GM19467 (cell line): ENCODE measurements around the gene RPL7A.
A peak's percentile ranks its signal among the peaks of the same experiment; 100 is the strongest.

ENCODE experiments used
- ATAC-seq: cut with Tn5 transposase; IDR thresholded peaks from one replicate; pipeline ENCODE4 v1.9.1; 2021; ENCODE audit warnings: mild to moderate bottlenecking, moderate library complexity; ENCODE audit not compliant: unreplicated experiment

The RPL7A gene

DNA sequence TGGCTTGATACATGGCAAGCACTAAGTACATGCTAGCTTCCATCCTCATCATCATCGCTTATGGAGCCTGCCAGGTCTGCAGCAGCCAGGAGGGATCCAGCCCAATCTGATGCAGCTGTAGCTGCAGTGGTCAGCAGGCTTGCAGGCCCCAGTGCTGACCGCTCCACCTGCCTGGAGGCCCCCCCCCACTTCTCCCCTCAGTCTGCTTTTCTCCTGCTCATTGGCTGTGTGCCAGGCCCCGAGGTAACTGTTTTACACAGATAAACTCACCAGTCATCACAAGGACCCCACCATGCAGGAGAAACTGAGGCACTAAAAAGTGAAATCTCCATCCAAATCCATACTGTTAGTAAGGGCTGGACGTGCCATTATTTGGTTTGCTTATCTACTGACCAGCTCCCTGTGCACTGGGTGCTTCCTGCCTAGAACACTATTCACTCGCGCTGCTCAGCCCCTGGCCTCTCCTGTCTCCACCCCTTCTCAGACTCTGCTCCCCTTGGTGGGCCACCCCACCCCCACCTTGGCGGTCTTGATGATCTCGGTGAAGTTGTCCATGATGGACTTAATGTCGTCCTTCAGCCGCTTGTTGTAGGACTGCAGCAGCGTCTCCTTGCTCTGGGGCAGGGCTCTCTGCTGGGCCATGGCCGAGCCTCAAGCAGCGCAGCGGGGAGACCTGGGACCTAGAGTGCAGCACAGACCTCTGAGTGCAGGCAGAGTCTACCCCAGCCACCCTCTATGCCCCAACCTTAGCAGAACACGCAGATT lies 1.8 kb upstream of the RPL7A start:
- no peak for ATAC-seq

DNA sequence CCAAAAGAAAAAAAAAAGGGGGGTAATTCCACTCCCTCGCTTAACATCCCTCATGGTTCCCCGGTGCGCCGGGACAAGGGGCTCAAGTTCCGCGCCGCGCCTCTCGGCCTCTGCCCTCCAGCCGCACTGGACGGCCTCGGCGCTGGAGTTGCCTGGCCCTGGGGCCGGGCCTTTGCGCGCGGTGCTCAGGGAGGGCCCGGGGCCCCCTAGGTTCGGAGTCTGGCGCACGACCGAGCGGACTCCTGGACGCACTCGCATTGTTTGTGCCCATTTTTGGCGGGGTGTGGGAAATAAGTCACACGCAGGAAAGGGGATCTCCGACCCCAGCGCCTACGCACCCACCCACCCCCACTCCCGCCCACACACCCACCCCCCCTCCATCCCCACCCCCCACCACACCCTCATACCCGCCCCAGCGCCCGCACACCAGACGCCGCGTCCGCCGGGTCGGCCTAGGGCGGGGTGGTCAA lies 468 bp upstream of the RPL7A start:
- ATAC-seq, result peak; percentile 27

DNA sequence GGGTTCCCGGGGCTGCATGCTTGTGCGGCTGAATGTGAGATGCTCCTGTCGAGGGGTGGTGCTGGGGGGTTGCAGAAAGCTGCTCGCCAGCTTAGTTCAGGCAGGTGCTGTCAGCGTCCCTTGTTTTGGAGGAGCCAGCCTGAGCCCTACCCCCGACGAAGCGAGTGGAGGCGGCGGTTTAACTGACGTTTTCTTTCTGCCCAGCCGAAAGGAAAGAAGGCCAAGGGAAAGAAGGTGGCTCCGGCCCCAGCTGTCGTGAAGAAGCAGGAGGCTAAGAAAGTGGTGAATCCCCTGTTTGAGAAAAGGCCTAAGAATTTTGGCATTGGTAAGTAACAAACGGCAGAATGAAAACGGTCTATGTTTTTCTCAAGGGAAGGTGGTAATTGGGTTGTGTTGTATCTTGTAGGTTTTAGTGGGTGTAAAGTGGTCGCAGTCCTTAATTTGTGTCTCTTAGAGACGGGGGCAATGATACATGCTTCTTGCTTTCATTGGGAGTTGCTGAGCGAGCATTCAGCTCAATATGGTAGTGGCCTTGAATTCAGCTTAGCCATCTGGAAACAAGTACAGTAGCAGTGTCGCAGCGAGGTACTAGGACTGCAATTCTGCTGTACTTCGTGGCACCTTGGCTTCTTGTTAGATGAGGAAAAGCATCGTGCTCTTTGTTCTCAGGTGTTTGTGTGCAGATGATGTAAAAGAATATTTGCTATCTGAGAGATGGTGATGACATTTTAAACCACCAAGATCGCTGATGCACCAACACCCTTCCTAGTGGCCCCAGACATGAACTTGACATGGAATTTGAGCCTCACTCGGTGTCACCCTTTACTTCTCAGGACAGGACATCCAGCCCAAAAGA lies 928 bp downstream of the RPL7A start:
- ATAC-seq, result no peak

DNA sequence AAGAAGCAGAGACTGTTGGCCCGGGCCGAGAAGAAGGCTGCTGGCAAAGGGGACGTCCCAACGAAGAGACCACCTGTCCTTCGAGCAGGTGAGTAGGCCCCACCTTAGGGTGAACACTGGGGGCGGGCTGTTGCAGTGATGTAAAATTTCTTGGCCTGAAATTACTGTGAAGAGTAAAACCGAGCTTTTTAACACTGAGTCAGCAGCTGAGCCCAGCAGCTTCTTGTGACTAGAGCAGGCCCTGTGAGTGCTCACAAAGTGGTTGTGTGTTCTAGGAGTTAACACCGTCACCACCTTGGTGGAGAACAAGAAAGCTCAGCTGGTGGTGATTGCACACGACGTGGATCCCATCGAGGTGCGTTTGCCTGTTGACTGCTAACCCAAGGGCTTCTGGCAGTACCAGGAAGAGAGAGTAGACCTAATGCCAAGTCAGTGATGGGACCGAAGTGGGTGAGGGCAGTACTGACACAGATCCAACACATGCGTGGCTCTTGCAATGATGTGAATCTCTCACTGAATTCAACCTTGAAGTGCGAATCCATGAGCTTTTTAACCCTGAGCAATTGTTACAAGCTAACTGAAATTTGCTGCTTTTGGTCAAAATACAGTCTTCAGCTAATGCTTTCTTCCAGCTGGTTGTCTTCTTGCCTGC lies 2.1 kb downstream of the RPL7A start:
- ATAC-seq, result no peak

DNA sequence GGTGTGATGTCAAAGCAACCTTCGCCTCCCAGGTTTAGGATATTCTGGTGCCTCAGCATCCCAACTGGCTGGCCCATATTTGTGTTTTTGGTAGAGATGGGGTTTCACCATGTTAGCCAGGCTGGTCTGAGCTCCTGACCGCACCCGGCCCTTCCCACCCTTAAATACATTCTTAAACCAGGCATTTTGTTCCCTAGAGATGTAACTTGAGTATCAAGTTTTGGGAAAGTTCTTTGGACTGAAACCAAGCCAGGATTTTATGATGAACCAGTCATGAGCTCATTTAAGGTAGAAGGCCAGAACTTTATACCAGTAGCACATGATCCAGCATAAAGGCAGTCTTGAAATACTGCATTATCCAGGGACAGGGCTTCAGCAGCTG lies 3.5 kb downstream of the RPL7A start:
- no peak for ATAC-seq

DNA sequence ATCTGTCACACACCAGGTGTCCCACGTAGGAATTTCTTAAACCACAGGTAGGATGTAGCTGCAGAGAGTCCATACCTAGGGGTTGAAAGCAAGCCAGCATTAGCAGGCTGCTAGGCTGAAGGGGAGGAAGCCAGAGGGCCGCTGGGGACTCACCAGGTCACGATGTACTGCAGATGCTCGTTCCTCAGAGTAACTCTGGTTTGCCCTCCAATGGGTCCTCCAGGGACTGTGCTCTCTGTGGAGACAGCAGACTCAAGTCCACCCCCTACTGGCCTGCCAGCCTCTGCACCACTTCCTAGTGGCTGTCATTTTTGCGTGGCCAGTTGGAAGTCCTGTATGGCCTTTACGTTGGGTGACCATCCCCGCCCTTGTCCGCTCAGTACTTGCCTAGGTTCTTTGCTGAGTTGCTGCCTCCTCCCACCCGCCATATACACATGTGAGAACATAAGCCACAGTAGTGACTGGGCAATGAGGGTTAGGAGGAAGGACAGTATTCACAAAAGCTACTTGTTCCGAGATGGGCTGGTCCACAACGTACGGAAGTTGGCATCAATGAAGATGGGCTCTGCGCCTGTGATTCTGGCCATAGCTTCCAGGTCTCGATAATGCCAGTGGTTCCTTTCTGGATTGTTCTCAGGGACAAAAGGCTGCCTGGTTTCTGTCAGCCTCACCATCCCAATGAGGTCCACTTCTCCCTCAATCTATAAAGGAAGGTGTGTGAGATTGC lies 4.1 kb downstream of the RPL7A start:
- ATAC-seq, result no peak

DNA sequence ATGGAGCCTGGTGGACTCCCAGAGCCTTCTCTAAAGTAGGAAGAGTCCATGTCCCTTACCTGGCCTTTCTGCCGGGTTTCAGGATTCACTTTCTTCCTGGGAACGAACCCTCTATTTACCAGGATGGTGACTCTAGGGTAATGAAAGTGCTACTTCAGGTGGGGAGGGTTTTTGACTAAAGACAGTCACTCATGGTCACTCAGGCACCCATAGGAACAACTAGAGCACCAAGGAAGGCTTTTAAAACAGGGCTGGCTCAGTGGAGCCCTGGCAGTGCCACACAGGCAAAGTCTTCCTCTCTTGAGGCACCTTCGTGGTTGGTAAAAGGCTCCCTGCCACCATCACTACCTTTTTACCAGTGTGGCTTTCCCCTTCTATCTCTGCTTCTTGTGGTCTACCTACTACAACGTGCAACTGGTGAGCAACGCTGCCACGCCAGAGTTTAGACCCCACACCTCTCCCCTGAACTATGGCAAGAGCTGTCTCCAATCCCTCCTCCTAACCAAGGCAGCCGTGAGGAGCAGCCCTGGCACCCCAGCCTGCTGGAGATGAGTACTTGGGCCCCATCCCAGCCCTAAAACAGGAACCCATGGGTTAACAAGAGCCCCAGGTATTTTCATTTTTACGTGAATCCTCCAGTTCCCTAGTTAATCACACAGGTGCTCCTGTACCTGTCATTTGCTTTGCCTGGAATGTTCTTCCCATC lies 4.8 kb downstream of the RPL7A start:
- ATAC-seq, result no peak

DNA sequence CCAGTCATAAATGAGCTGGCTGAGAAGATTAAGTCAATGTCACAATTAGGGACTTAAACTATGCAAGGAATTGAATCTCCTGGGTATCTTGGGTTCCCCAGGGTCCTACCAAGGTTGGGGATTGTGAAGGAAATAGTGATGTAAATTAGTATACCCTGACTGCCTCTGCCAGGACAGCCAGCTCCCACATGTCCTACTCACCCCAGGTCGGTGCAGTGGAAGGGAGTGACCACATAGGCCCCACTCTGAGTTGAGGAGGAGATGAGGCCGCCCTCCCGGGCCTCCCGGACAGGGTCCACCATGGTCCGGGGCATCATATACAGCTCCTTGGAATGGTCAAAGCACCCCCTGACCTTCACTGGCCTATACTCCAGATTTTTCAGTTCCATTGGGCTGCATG lies 5.5 kb downstream of the RPL7A start:
- no peak for ATAC-seq

DNA sequence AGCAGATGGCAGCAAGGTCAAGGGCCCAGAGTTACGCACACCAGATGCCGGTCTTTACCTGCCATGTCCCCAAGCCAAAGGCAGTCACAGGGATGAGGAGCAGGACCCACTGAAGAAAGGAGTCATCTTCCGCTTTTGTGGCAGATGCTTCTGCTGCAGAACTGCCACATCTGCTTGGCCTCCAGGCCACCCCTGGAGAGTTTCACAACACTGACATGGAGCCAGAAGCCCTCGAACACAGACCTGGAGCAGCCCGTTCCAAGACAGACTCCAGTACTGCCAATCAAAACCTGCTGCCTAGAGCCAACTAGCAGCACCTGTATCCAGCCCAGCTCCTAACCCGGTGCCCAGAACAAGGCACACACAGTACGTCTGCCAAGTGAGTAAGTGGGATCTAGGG lies 6.7 kb downstream of the RPL7A start:
- ATAC-seq, result no peak

DNA sequence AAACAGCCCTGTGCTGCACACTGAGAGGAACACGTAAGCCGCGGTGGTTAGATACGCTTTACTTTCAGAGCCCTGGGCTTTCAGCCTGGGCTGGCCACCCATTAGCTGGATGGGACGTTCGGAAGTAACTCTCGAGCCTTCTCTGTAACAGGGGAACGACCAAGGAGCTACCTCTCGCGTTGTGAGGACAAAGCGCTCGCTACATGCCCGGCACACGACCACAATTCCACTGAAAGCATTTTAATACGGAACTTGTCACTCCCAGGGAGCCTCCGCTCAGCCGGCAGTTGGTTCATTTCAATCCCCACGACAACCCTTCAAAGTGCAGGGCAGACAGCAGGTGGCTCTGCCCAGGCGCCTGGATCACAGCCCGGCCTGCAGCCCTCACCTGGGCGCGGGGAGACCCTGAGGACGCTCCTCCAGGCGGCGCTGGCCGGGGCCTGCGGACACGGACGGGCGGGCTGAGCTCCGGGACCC lies 7.9 kb downstream of the RPL7A start:
- peak; percentile 17 for ATAC-seq

DNA sequence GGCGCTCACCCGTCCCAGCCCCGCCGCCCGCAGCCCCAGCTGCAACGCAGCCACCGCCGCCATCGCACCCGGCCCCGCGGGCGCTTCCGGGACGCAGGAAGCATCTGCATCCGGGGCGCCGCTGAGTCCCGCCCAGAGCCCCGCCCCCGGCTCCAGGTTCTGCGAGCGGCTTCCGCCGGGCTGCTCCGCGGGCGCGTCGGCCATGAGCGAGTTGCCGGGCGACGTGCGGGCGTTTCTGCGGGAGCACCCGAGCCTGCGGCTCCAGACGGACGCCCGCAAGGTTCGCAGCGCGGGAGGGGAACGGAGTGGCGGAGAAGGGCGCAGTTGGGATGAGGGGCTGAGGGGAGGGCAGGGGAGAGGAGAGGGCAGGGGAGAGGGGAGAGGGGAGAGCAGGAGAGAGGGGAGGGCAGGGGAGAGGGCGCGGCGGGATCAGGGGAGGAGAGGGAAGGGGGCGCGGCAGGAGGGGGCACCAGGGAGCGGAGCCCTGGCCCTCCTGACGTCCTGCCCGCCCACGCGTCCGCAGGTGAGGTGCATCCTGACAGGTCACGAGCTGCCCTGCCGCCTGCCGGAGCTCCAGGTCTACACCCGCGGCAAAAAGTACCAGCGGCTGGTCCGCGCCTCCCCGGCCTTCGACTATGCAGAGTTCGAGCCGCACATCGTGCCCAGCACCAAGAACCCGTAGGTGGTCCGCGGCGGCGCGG lies 8.5 kb downstream of the RPL7A start, which contains the start of the genes SURF1 and SURF2:
SURF1 (minus strand) TSS at position 97 of the 701 bp plus-strand sequence; CDS start at position 63, 34 bp downstream.
SURF2 (plus strand) TSS at position 160 of the 701 bp plus-strand sequence; CDS start at position 203, 43 bp downstream.
- ATAC-seq, result peak; percentile 43

DNA sequence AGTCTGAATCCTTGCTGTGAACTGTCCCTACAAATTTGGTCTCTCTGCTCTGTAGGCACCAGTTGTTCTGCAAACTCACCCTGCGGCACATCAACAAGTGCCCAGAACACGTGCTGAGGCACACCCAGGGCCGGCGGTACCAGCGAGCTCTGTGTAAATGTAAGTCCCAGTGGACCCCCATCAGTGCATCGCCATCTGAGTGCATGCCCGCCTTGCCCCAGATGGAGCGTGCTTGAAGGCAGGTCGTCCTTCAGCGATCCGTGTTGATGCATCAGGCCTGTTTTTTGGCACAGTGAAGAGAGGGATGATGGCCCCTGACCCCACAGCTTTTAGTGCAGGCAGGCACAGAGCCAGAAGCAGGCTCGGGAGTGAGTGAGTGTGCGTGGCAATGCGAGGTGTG lies 9.6 kb downstream of the RPL7A start:
- no peak for ATAC-seq

DNA sequence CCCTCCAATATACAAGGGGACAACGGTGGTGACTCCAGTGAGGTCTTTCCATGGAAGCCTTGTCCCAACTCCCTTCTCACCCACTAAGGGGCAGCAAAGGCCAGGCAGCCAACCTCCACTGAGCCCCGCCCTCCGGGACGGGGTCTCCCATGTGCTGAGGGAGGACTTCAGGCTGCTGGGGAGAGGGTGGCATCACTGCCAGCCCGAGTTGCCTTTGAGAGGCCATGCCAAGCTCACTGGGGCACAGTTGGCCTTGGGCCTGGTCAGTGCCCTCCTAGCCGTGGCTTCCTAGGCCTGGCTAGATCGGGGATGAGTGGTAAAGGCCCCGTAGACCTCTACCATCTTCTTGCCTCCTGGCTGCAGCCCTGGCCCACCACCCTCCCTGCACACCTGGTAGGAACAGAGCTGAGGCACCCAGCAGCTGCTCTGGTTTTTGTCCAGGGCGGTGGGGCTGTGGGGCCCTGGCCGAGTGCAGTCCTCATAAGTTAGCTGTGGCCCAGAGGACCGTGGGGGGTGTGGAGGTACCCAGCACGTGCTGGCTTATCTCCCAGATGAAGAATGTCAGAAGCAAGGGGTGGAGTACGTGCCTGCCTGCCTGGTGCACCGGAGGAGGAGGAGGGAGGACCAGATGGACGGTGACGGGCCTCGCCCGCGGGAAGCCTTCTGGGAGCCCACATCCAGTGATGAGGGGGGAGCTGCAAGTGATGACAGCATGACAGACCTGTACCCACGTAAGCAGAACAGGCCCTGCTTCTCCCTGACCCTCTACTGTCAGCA lies 11.6 kb downstream of the RPL7A start:
- ATAC-seq, result no peak

DNA sequence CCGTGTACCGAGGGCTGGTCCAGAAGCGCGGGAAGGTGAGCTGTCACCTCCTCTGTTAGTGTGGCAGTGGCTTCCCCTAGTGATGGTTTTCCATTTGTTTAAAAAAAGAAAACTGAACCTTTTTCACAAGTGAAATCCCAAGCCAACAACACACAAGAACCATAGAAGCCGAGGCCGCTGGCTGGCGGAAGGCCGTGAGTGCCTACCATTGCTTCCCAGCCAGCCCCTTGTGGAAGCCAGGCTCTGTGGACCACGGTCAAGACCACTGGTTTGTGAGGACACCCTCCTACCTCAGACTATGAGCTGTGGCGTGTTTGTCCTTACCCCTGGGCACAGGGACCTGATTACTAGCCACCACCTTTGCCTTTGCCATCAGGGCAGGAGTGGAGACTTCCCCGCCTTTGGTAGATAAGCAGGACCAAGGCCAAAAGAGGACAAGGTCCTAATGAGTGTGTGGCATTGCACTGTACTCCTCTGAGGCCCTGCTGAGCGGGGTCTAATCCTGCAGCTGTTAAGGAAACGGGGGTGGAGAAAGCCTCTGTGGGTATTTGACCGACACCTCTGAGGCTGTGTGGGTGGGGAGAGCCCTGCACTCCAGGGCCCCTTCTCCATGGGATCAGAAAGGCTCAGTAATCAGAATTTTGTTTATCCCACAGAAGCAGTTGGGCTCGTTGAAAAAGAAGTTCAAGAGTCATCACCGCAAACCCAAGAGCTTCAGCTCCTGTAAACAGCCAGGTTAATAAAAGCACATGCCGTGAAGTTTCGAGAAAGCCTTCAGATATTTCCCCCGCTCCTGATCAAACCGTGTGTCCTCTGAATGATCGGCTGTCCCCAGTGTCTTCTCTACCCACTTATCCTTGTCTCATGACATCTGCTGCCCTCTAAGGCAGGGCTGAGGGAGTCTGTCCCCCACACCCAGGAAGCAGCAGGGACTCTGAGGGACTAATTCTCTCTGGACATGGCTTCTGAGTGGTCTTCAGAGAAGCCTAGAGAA lies 12.7 kb downstream of the RPL7A start:
- ATAC-seq, result no peak

DNA sequence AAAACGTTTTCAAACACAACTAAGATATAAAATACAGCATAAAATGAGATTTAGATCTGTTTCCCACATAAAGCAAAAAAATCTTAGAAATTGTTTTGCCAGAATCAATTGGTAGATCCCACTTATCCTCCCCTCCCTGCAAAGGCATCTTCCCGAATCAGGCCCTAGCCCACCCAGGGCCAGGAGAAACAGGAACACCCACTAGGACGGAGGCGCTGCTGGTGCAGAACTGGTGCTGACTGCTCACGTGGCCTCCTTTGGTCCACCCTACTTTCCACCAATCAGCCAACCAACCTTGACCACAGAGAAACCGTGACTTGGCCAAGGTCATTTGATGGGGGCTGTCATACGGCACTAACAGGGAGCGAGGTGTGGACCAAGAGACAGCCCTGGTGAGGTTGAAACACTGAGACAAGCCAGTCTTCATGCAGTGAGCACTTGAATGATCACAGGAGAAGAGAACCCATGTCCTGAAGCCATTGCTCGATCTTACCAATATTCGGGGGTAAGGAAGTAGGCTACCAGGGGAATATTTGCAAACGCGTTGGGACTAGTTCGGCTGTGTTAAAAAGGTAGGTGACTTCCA lies 13.6 kb downstream of the RPL7A start:
- ATAC-seq, result no peak

DNA sequence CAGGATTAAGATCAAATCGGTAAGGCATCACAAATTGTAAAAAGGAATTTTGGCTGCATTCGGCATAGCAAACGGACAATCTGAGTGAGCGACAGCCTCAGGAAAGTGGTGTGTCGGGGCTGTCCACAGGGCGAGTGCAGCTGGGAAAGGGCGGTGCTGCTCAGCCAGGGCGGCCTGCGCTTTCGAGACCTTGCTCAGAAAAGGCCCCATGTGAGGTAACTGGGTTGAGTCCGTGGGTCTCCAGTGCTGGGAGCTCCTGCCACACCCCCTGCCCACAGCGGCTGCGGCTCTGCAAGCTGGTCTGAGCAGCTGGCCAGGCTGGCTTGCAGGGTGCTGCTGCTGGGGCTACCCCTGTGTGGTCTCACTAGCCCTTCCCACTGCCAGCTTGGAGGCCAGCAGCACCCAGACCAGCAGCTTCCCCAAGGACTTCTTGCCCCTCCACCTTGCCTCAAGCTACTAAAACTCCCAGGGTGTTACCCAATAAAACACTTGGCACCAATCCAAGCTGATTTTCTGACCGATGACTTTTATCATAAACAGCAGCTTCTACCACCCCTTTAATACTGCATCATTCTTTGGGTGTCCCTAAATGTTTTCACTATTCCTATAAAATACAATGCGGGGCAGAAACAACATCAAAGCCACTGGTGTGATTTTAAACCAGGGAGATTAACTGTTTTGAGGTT lies 14.5 kb downstream of the RPL7A start:
- ATAC-seq, result no peak
